GM20431 (cell line): ENCODE results near the gene ADI1.
"Not testable (repeated sequence)": the region's sequence is repeated elsewhere in the genome, so short reads cannot be mapped to it uniquely, and the experiment has no call there.

Experiments used
- in situ Hi-C: fragments of 300-500 bp; cut with MseI, MboI; formaldehyde crosslinking; loops from one replicate; pipeline ENCODE4 v1.15.0; 2020; ENCODE audit warnings: low sequenced_read_pairs; ENCODE audit not compliant: unreplicated experiment

Gene ADI1

DNA sequence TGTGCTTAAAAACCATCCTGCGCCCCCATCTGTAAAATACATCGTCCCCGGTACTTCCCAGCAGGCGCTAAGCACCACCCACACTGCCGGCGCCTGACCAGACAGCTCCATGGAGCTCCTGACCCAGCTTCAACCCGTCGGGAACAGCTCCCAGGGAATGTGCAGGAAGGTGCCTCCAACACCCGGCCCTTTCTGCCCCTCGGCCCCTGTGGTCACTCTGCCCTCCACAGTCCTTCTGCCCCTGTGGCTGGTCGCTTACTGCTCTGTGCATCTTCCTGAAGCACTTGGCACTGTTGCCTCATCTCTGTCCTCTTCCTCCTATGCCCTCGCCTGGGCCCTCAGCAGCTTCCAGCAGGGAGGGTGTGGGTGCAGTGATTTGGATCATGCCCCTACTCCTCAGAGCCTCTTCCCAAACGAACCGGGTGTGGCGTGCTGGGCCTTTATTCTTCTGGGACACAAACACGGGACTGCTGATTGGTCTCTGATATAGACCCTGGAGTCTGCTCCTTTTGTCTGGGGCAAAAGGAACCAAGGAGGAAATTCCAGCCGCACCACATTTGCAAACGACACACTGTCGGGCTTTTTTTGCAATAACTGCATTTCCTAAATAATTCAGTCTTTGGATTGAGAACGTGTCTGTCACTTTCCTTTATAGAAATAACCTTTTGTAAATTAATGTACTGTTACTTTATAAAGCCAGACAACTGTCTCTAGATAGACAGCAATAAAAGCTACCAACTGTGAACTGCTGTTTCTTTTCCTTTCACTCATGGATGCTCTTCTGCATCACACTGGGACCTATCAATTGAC, 65.9 kb downstream of the ADI1 start:
- in situ Hi-C loops: no loop called here

DNA sequence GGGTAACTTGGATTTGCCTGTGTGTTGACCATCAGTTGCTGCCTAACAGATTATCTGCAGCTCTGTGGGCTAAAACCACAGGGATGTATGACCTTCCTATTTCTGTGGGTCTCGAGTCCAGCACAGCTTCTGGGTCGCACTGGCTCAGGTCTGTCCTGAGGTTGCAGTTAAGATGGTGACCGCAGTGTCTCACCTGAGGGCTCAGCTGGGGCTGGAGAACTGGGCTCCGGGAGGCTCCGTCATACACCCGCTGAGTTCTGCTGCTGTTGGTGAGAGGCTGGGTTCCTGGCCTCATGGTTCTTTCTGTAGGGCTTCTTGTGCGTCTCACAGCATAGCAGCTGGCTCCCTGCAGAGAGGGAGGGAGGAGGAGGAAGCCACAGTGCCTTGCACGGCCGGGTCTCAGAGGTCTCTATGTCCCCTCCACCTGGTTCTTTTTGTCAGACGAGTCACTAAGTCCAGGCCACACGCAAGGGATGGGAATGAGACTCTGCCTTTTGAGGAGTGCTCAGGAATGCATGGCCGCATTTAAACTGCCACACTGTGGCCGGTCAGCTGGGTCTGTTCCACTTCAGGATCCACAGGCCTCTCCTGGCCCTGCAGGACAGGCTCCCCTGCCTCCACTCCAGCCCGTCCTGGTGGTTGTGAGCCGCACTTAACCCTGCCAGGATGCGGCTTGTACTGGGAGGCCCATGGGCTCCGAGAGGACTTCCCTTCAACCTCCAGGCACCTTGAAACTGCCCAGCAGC, 67.2 kb downstream of the ADI1 start:
- in situ Hi-C loops: no loop called here

DNA sequence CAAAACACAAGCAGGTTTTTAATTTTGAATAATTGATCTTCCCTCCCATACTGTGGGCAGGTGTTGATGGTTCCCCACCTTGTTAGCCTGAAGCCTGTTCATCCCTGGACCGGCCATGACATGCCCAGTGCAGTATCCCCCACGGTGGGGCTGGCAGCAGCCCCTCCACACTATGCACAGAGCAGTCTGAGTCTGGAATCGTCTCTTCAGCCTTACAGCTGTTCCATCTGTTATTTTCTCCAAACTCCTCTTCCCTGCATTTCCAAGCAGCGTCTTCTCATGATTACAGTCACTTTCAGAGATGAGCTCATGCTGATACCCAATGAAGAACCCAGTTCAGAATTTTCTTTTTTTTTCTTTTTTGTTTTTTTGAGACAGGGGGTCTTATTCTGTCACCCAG, 68.2 kb downstream of the ADI1 start:
- in situ Hi-C loops: no loop called here

DNA sequence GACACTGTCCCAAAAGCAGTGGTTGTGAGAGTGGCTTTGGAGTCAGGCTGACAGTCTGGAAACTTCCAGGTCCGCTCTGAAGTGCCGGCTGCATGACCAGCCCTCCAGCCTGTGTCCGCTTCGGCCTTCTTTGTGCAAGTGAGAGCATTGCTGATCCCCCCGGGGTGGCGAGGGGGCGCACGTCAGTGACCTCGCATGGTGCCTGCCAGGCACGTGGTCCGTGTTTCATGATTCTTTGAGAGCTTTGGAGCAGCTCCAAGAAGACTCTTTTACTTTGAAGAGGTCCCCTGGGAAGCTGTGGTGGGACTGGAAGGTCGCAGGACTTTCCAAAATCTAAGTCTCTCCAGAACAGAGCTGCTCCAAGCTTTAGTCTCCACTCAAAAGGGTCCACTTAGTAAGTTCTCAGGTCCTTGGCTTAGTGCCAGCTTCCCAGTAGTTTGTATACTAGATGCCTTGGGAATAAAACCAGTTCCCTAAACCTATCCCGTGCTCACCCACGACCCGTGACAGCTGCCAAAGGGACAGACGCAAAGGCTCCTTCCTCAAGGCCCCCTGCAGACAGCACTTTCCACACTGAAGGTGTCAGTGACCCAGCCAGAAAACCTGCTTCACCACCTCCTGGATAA, 68.8 kb downstream of the ADI1 start:
- in situ Hi-C loops: no loop called here

DNA sequence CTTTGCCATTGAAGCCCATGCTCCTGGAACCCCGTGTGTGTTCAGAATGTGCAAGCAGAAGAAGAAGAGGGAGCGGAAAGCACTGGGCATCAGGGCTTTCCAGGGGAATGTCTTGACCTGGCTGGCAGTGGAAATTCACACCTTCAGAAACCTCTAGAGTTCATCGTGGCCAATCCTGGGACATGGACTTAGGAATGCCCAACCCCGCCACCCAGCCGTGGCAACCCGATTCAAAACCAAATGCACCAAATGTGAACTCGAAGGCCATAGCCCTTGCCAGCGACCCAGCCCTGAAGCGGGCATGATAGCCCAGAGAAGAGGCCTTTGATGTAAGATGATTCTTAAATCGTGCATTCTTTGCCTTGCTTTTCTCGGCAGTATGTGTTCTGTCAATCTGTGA, 69.4 kb downstream of the ADI1 start:
- in situ Hi-C loops: no loop called here

DNA sequence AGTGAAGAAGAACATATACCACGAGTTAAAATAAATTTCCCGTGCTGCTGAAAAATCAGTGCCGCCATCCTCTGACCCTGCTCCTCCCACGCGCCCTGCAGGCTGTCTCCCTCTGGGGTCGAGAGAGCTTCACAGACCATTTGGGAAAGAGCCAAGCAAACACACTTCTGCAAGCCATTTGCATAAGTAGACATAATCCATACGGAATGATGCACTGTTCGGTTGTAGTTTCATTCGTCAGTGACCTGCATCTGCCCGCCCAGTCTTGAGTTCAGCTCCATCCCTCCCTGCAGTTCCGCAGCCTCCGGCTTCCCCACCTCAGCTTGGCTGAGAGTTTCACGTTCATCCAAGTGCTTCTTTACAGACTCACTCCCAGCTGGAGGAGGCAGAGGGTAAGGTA, 70.2 kb downstream of the ADI1 start:
- in situ Hi-C loops: no loop called here

DNA sequence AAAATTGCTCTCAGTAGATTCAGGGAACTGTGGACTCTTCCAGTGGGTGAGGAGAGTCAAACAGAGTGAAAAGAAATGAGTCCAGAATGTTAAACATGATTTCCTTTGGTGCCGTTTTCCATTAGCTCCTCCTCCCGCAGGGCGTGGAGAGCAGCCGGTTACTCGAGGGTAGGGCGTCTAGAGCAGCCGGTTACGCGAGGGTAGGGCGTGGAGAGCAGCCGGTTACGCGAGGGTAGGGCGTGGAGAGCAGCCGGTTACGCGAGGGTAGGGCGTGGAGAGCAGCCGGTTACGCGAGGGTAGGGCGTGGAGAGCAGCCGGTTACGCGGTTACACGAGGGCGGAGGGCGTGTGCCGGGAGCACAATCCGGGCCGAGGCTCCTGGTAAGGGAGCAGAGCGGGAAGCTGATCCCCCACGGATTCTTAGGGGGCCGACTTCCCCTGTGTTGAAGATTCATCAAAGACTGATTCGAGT, 70.9 kb downstream of the ADI1 start:
- in situ Hi-C loops: not testable (repeated sequence)

DNA sequence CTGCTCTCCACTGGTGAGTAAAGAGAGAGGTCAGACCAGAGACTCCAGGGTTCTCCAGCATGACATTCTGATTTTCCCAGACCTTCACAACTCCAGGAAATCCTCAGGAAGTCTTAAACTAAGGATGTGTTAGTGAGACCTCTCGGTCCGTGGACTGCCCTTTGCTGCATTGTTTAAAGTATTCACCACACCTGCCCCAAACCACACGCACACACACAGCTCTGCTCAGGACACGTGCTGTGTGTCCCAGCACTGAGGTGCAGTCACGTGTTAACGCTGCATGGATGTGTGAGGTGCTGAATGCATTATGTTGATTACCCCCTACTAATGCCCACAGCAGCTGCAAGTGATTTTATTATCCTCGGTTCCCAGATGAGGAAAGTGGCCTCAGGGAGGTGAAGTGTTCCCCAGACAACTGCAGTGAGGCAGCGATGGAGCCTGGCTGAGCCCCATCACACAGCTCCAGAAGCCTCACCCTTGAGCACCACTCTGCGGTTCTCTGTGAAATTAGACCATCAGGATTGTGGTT, 71.5 kb downstream of the ADI1 start:
- in situ Hi-C loops: no loop called here
